Measurements from ENCODE around the gene M1AP. TPM values are rescaled to one million over a fixed set of nuclear protein-coding genes. Genes with fewer than 3 reads are reported as not detected.

The M1AP gene
- total RNA-seq, 1 experiment from 2014 or later = not detected

GRCh38 chr2:74658516-74658915 lies 10.4 kb upstream of the M1AP start:
- ATAC-seq (no peak), DNase-seq (ENCODE audit: low read depth, low spot score) (no peak)
- ChIA-PET CTCF (no interaction called here), POLR2A (no interaction called here)
- Histone ChIP-seq H3K36me3 (ENCODE audit: control insufficient read depth, insufficient read depth, low read length) (peaks cover 2% of the 10 kb centered on the region; the same call in 1 of the 2 replicates), H3K4me3 (ENCODE audit: low read depth in 2 of 2, low read length in 2 of 2) (no peak overlapping the region), H3K9me3 (ENCODE audit: control insufficient read depth, insufficient read depth, low read depth, low read length) (no peaks in the 10 kb centered on the region), H3K4me1 (ENCODE audit: control insufficient read depth, insufficient read depth, low read length) (0 out of 2 replicates have a peak, but pooled peaks cover 5% of the 10 kb centered on the region), H3K27ac (ENCODE audit: low read length) (no peak overlapping the region), H3K27me3 (ENCODE audit: control insufficient read depth, insufficient read depth, low read length) (no peaks in the 10 kb centered on the region)
- intact Hi-C loops (cut with micrococcal nuclease; ENCODE audit: unreplicated experiment) = no loop called here
- no peak for TF ChIP-seq REST (IDR thresholded peaks at IDR 0.05; ENCODE audit: insufficient read depth in 1 of 2, low read depth in 2 of 2, low read length in 1 of 2)
- TF ChIP-seq POLR2AphosphoS5 (IDR thresholded peaks at IDR 0.05; ENCODE audit: low read depth, low read length) = no peak
- no peak for TF ChIP-seq CTCF (IDR thresholded peaks at IDR 0.05)
- no peak for TF ChIP-seq SIN3A (IDR thresholded peaks at IDR 0.05; ENCODE audit: borderline replicate concordance, insufficient read depth, low read depth, low read length)
- TF ChIP-seq TCF7L2 (IDR thresholded peaks at IDR 0.05; ENCODE audit: low read depth, low read length) = no peak
- BruUV-seq (replicated peaks) = no TSS peak
- in situ Hi-C loops (cut with HindIII; ENCODE audit: low pct_unique_long_range_greater_than_20kb, low sequenced_read_pairs) = no loop called here

- Histone ChIP-seq H3K36me3 (ENCODE audit: control insufficient read depth, insufficient read depth, low read length) (peaks cover 2% of the 10 kb centered on the region; the same call in 1 of the 2 replicates), H3K4me1 (ENCODE audit: control insufficient read depth, insufficient read depth, low read length) (0 out of 2 replicates have a peak, but pooled peaks cover 5% of the 10 kb centered on the region), H3K4me3 (ENCODE audit: low read depth in 2 of 2, low read length in 2 of 2) (no peak overlapping the region), H3K27ac (ENCODE audit: low read length) (no peak overlapping the region), H3K27me3 (ENCODE audit: control insufficient read depth, insufficient read depth, low read length) (no peaks in the 10 kb centered on the region), H3K9me3 (ENCODE audit: control insufficient read depth, insufficient read depth, low read depth, low read length) (no peaks in the 10 kb centered on the region)
- BruUV-seq (replicated peaks) = TSS peak; percentile 86
- TF ChIP-seq TCF7L2 (IDR thresholded peaks at IDR 0.05; ENCODE audit: low read depth, low read length) (no peak), POLR2AphosphoS5 (IDR thresholded peaks at IDR 0.05; ENCODE audit: low read depth, low read length) (no peak), REST (IDR thresholded peaks at IDR 0.05; ENCODE audit: insufficient read depth in 1 of 2, low read depth in 2 of 2, low read length in 1 of 2) (no peak), CTCF (IDR thresholded peaks at IDR 0.05) (no peak), SIN3A (IDR thresholded peaks at IDR 0.05; ENCODE audit: borderline replicate concordance, insufficient read depth, low read depth, low read length) (no peak)
- DNase-seq (ENCODE audit: low read depth, low spot score) (no peak), ATAC-seq (no peak)
- in situ Hi-C loops (cut with HindIII; ENCODE audit: low pct_unique_long_range_greater_than_20kb, low sequenced_read_pairs) (no loop called here), intact Hi-C loops (cut with micrococcal nuclease; ENCODE audit: unreplicated experiment) (no loop called here)
- CTCF ChIA-PET = no interaction called here
- POLR2A ChIA-PET = no interaction called here
These were observed 7.4 kb upstream of the M1AP start for GRCh38 chr2:74655579-74655978.

Measured in Panc1 (cell line).